GM13977 (cell line): ENCODE measurements around the gene MAGI1.
"Not testable (repeated sequence)": the region's sequence is repeated elsewhere in the genome, so short reads cannot be mapped to it uniquely, and the experiment has no call there.

Experiments
- DNase-seq: peaks from one replicate; pipeline ENCODE4 v3.0.0; 2012; ENCODE audit warnings: low spot score
- CTCF ChIP-seq: IDR thresholded peaks from 2 replicates; pipeline ENCODE4 v1.5.1; 2012; ENCODE audit warnings: mild to moderate bottlenecking, control low read depth; ENCODE audit not compliant: insufficient read depth; ENCODE audit errors: extremely low read depth, missing control alignments
- in situ Hi-C: fragments of 300-500 bp; cut with MboI; formaldehyde crosslinking; loops from one replicate; pipeline ENCODE4 v1.12.0; 2022; ENCODE audit warnings: low sequenced_read_pairs, low pct_unique_long_range_greater_than_20kb, mixed read lengths, inconsistent platforms; ENCODE audit not compliant: unreplicated experiment

Gene MAGI1

DNA sequence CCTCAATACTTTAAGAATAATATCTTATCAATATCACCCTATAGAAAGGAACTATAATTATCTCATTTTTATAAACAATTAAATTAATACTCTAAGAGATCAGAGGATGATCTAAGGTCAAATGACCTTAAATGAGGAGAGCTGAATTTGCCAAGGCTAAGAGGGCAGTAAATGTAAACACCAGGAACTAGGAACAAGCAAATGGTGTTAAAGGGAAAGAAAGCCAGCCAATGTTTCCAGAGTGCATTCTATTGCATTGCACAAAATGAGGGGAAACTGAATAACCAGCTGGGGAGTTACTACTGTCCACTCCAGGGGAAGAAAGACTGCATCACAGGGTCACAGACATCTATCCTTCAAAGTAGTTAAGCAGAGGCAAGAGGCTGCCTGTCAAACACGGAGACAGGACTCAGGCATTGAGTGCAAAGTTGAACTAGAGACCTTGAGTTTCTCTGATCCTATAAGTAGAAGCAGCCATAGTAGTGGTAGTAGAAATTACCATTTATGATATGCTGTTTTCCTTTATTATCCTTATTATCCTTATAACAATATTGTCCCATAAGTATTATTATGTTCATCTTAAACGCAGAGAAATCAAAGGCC lies 466.4 kb downstream of the MAGI1 start:
- in situ Hi-C loops = no loop called here
- DNase-seq = no peak
- TF ChIP-seq CTCF = no peak

DNA sequence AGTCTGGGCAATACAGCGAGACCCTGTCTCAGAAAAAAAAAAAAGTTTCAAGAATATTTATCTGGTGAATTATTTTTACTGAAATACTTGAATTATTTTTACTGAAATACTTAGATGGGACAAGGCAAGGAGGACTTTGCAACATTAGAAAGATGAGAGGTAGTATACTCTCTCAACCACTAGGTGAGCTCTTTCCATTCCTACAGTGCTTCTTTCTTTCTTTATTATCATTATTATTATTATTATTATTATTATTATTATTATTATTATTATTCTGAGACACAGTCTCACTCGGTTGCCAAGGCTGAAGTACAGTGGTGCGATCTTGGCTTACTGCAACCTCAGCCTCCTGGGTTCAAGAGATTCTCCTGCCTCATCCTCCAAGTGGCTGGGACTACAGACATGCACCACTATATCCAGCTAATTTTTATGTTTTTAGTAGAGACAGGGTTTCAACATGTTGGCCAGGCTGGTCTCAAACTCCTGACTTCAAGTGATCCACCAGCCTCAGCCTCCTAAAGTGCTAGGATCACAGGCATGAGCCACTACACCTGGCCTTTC lies 468.8 kb downstream of the MAGI1 start:
- no peak for TF ChIP-seq CTCF
- no peak for DNase-seq
- in situ Hi-C loops = no loop called here

GRCh38 chr3:65569129-65569528 lies 469.6 kb downstream of the MAGI1 start:
- in situ Hi-C loops = no loop called here
- TF ChIP-seq CTCF = no peak
- DNase-seq = no peak

- no peak for DNase-seq
- TF ChIP-seq CTCF = no peak
- in situ Hi-C loops = no loop called here
Measured at GRCh38 chr3:65568497-65568896, 470.2 kb downstream of the MAGI1 start.

DNA sequence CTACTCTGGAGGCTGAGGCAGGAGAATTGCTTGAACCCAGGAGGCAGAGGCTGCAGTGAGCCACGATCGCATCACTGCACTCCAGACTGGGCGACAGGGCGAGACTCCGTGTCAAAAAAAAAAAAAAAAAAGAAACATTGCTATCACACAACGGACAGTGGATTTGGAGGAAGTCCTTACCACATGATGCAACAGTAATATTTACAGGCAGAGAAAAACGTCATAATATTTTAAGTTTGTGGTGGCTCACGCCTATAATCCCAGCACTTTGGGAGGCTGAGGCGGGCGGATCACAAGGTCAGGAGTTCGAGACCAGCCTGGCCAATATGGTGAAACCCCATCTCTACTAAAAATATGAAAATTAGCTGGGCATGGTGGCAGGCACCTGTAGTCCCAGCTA lies 473.0 kb downstream of the MAGI1 start:
- in situ Hi-C loops, DNase-seq: not testable (repeated sequence)

GRCh38 chr3:65564483-65564882 lies 474.2 kb downstream of the MAGI1 start:
- DNase-seq = no peak
- TF ChIP-seq CTCF = no peak
- in situ Hi-C loops = no loop called here

GRCh38 chr3:65563861-65564260 lies 474.9 kb downstream of the MAGI1 start:
- in situ Hi-C loops = no loop called here
- TF ChIP-seq CTCF = no peak

More at GRCh38 chr3:65563861-65564260, 474.9 kb downstream of the MAGI1 start:
- DNase-seq = no peak
